GM12878 (cell line): ENCODE results near the gene KCNQ1OT1. TPM values are rescaled to one million over a fixed set of nuclear protein-coding genes. Genes with fewer than 3 reads are reported as not detected.

Experiments
- ATAC-seq: fragments of 200-7000 bp; cut with Tn5 transposase; 3 replicates; pipeline ENCODE4 v1.9.1; 2020; ENCODE audit warnings: mild to moderate bottlenecking, moderate library complexity
- BruUV-seq: library from RNA; stranded (reverse); fragments of 400-500 nt; replicated peaks from 2 replicates; lab custom pipeline; 2021; lab: Mats Ljungman, UMichigan
- CTCF ChIA-PET: fragments of 300-600 bp; sonication (Branson Sonifier 250); formaldehyde crosslinking; extraction: SDS; loops from one replicate; lab custom pipeline; 2021; ENCODE audit warnings: inconsistent platforms; lab: Yijun Ruan, JAX
- POLR2A ChIA-PET: fragments of 350-600 bp; formaldehyde crosslinking; extraction: SDS; loops from one replicate; lab custom pipeline; 2021; ENCODE audit warnings: inconsistent platforms; lab: Charles Lee
- RAD21 ChIA-PET: fragments of 300-600 bp; sonication (Branson Sonifier 250); formaldehyde crosslinking; loops from one replicate; lab custom pipeline; 2023; ENCODE audit warnings: antibody characterized with exemption; ENCODE audit not compliant: unreplicated experiment; lab: Charles Lee
- SMC1A ChIA-PET: fragments of 300-600 bp; sonication (Branson Sonifier 250); formaldehyde crosslinking; loops from one replicate; lab custom pipeline; 2023; ENCODE audit not compliant: unreplicated experiment, uncharacterized antibody; lab: Charles Lee
- DNase-seq: peaks from one replicate; pipeline ENCODE4 v3.0.0-alpha.2; 2011; ENCODE audit warnings: low read depth, low spot score
- FAIRE-seq: peaks from 3 replicates; lab custom pipeline; 2011; peaks lifted over from hg19 to GRCh38; lab: Jason Lieb, UNC
- H2AFZ ChIP-seq: 2 replicates; pipeline ENCODE4 v1.6.0; 2011; ENCODE audit warnings: low read depth, low read length, control low read depth; ENCODE audit not compliant: control insufficient read depth
- H3K27ac ChIP-seq: 2 replicates; pipeline ENCODE4 v1.5.1; 2011; ENCODE audit warnings: control low read depth; ENCODE audit not compliant: control insufficient read depth, insufficient read depth
- H3K27me3 ChIP-seq, 2 experiments: replicated peaks in 1 of 2; 2 replicates each; pipeline versions ENCODE4 v1.6.0 to v1.6.1; 2011; ENCODE audit warnings: low read length in 1 of 2; ENCODE audit not compliant: control insufficient read depth in 2 of 2, insufficient read depth in 2 of 2
- H3K36me3 ChIP-seq, 2 experiments: 2 replicates each; pipeline ENCODE4 v1.5.1; 2011; ENCODE audit warnings: low read length in 1 of 2; ENCODE audit not compliant: control insufficient read depth in 2 of 2, insufficient read depth in 2 of 2
- H3K4me1 ChIP-seq: 2 replicates; pipeline ENCODE4 v1.6.1; 2011; ENCODE audit warnings: mild to moderate bottlenecking, low read length, moderate library complexity, mixed read lengths; ENCODE audit not compliant: control insufficient read depth, insufficient read depth
- H3K4me2 ChIP-seq: 2 replicates; pipeline ENCODE4 v1.6.0; 2011; ENCODE audit warnings: control low read depth; ENCODE audit not compliant: control insufficient read depth, insufficient read depth
- H3K4me3 ChIP-seq: fragments of 200-600 bp; sonication (generic); 2 replicates; pipeline ENCODE4 v1.5.1; 2016
- H3K79me2 ChIP-seq: 2 replicates; pipeline ENCODE4 v1.6.0; 2011; ENCODE audit warnings: low read length; ENCODE audit not compliant: control insufficient read depth, insufficient read depth
- H3K9ac ChIP-seq: 2 replicates; pipeline ENCODE4 v1.8.0; 2011; ENCODE audit warnings: low read length, control low read depth, mixed read lengths; ENCODE audit not compliant: control insufficient read depth, insufficient read depth
- H3K9me3 ChIP-seq: replicated peaks from 3 replicates; pipeline ENCODE4 v1.5.1; 2011; ENCODE audit warnings: mild to moderate bottlenecking, low read length; ENCODE audit not compliant: control insufficient read depth, insufficient read depth
- H4K20me1 ChIP-seq: 2 replicates; pipeline ENCODE4 v1.6.0; 2011; ENCODE audit not compliant: control insufficient read depth, insufficient read depth
- BCLAF1 ChIP-seq: fragments of 450-650 bp; IDR thresholded peaks from 2 replicates; pipeline ENCODE4 v1.6.1; 2017; ENCODE audit warnings: antibody characterized with exemption, mild to moderate bottlenecking, moderate library complexity
- KLF5 ChIP-seq: fragments of 450-650 bp; IDR thresholded peaks from 2 replicates; pipeline ENCODE4 v1.6.1; 2014; ENCODE audit warnings: mild to moderate bottlenecking; ENCODE audit not compliant: partially characterized antibody
- NRF1 ChIP-seq: conservative IDR thresholded peaks from 2 replicates; pipeline ENCODE4 v1.6.1; 2011; ENCODE audit warnings: mild to moderate bottlenecking, low read depth, low read length, improper control_type of control experiment
- PBX3 ChIP-seq: IDR thresholded peaks from 2 replicates; pipeline ENCODE4 v1.6.1; 2011; ENCODE audit warnings: mild to moderate bottlenecking, low read depth, low read length, moderate library complexity; ENCODE audit not compliant: insufficient replicate concordance
- SREBF1 ChIP-seq: IDR thresholded peaks from 2 replicates; pipeline ENCODE4 v1.6.1; 2012; ENCODE audit warnings: mild to moderate bottlenecking, low read length
- SRF ChIP-seq, 2 experiments: IDR thresholded peaks; 2 replicates each; pipeline ENCODE4 v1.6.1; 2011; ENCODE audit warnings: low read depth in 2 of 2, low read length in 2 of 2, mild to moderate bottlenecking in 1 of 2, moderate library complexity in 1 of 2
- ZNF384 ChIP-seq: IDR thresholded peaks from 2 replicates; pipeline ENCODE4 v1.6.1; 2012; ENCODE audit warnings: low read depth, mild to moderate bottlenecking, low read length, improper control_type of control experiment, borderline replicate concordance
- WGBS: methylation state at CpG from one replicate; pipeline ENCODE4 v1.1.6; 2016; ENCODE audit warnings: low lambda C conversion rate; ENCODE audit not compliant: insufficient replicate concordance, insufficient coverage; ENCODE audit errors: missing lambda C conversion rate; 5-methylcytosine and 5-hydroxymethylcytosine counted together
- in situ Hi-C: fragments of 300-500 bp; cut with MboI; formaldehyde crosslinking; loops from 9 replicates; pipeline ENCODE4 v1.14.3; 2018; ENCODE audit warnings: mixed read lengths
- intact Hi-C: fragments of 100-400 bp; cut with micrococcal nuclease; formaldehyde crosslinking; loops from one replicate; pipeline ENCODE4 v1.14.2; 2022; ENCODE audit not compliant: unreplicated experiment
- polyA plus RNA-seq, 11 experiments: library from polyadenylated mRNA; depleted of rRNA in 4 of 11; unstranded in 6 of 11; stranded (reverse) in 5 of 11; fragments of >200 nt; fragmentation: Nextera tagmentation in 4 of 11; fragmentation: Illumina TruSeq in 1 of 11; extraction: Ambion mirVana in 4 of 11; extraction: Trizol in 1 of 11; gene quantifications; 1 replicate in 1 of 11; 2 replicates in 10 of 11; pipeline versions ENCODE4 v1.2.1 to v1.2.3, GENCODE V29; 2011 to 2016; ENCODE audit warnings: inconsistent platforms in 2 of 11, missing spikeins in 2 of 11, low read depth in 1 of 11
- total RNA-seq, 4 experiments: library from RNA; depleted of rRNA in 3 of 4; stranded (reverse); fragments of >200 nt in 3 of 4; fragmentation: Illumina TruSeq in 1 of 4; extraction: Trizol in 1 of 4; gene quantifications; 2 replicates each; pipeline versions ENCODE4 v1.2.1 to v1.2.3, GENCODE V29; 2013 to 2021

Gene KCNQ1OT1
- total and polyA plus RNA-seq, 10 of the 15 experiments (the other 5 are each of a cell fraction or from before 2014, with no cell fraction given) = 0.02 to 1.6 (median 0.41) TPM

- Histone ChIP-seq H3K79me2 (peaks cover 5% of the 10 kb centered on the region), H3K36me3 (peaks cover 0 to 5% of the 10 kb centered on the region in 2 experiments; a peak in 1 of 4 replicates)
- ChIA-PET SMC1A (no interaction called here), RAD21 (no interaction called here)
- DNase-seq (no peak), ATAC-seq (no peak)
- 65% methylated on average over 7 of the region's 7 CpGs for WGBS
- TF ChIP-seq KLF5 (no peak), ZNF384 (no peak), NRF1 (no peak), SREBF1 (no peak), BCLAF1 (no peak), PBX3 (no peak), SRF (IDR thresholded peaks at IDR 0.05; ENCODE audit: low read depth in 2 of 2, low read length in 2 of 2) (no peak)
- TF ChIP-seq, all 136 proteins: peak for 0
- CTCF ChIA-PET = no interaction called here
- Histone ChIP-seq H3K4me3 (no peak overlapping the region), H3K9ac (no peak overlapping the region), H4K20me1 (no peaks in the 10 kb centered on the region), H2AFZ (no peak overlapping the region), H3K27me3 (no peaks in the 10 kb centered on the region), H3K27ac (no peak overlapping the region), H3K4me1 (no peaks in the 10 kb centered on the region), H3K9me3 (no peaks in the 10 kb centered on the region), H3K4me2 (no peak overlapping the region)
- in situ Hi-C loops = no loop called here
- intact Hi-C loops = no loop called here
- no TSS peak for BruUV-seq
- no peak for FAIRE-seq
- POLR2A ChIA-PET = no interaction called here
Observed at GRCh38 chr11:2687782-2688191, 12.0 kb downstream of the KCNQ1OT1 start.
